Fibroblast of mammary gland (primary cell): ENCODE measurements around the gene WNT10A.

Experiments used
- DNase-seq: peaks from one replicate; pipeline ENCODE4 v3.0.0-alpha.2; 2010; ENCODE audit warnings: low read depth
- H3K4me3 ChIP-seq: 2 replicates; pipeline ENCODE4 v1.5.1; 2011; ENCODE audit warnings: low read depth, mild to moderate bottlenecking, low read length, moderate library complexity; ENCODE audit not compliant: control insufficient read depth
- CTCF ChIP-seq: conservative IDR thresholded peaks from 2 replicates; pipeline ENCODE4 v1.5.1; 2011; ENCODE audit warnings: low read depth, low read length, inconsistent platforms; ENCODE audit not compliant: control insufficient read depth, insufficient read depth

WNT10A gene

GRCh38 chr2:218876562-218877219 lies 4.0 kb upstream of the WNT10A start:
- peak; percentile 65 for DNase-seq
- H3K4me3 ChIP-seq = no peak overlapping the region
- TF ChIP-seq CTCF = peak; percentile 99

- DNase-seq = no peak
- no peak for TF ChIP-seq CTCF
- H3K4me3 ChIP-seq = no peak overlapping the region
Measured at GRCh38 chr2:218877331-218877730, 3.3 kb upstream of the WNT10A start.

- no peak for TF ChIP-seq CTCF
- no peak for DNase-seq
- no peak overlapping the region for H3K4me3 ChIP-seq
Measured at GRCh38 chr2:218877891-218878290, 2.8 kb upstream of the WNT10A start.

GRCh38 chr2:218878486-218878885 lies 2.2 kb upstream of the WNT10A start:
- no peak for TF ChIP-seq CTCF
- no peak for DNase-seq
- H3K4me3 ChIP-seq = no peak overlapping the region

GRCh38 chr2:218878926-218879761 lies 1.5 kb upstream of the WNT10A start:
- DNase-seq = no peak
- no peak overlapping the region for H3K4me3 ChIP-seq
- no peak for TF ChIP-seq CTCF

GRCh38 chr2:218879776-218880101 lies 913 bp upstream of the WNT10A start:
- TF ChIP-seq CTCF = no peak
- DNase-seq = no peak
- no peak overlapping the region for H3K4me3 ChIP-seq
